MM.1S (cell line): ENCODE measurements around the gene PRUNE2.

Source experiments
- DNase-seq: peaks from one replicate; pipeline ENCODE4 v3.0.0-alpha.2; 2015
- H2AFZ ChIP-seq: fragments of 300-600 bp; sonication (generic); 2 replicates; pipeline ENCODE4 v1.6.0; 2016; ENCODE audit warnings: antibody characterized with exemption, low read length
- H3F3A ChIP-seq: fragments of 300-600 bp; sonication (generic); 2 replicates; pipeline ENCODE4 v1.6.1; 2016; ENCODE audit warnings: mild to moderate bottlenecking, antibody characterized with exemption, low read length, moderate library complexity, mixed read lengths; ENCODE audit not compliant: insufficient read depth
- H3K27ac ChIP-seq: fragments of 300-600 bp; sonication (generic); 2 replicates; pipeline ENCODE4 v1.5.1; 2016; ENCODE audit warnings: mild to moderate bottlenecking, low read length
- H3K27me3 ChIP-seq: fragments of 300-600 bp; sonication (generic); replicated peaks from 2 replicates; pipeline ENCODE4 v1.6.0; 2016; ENCODE audit warnings: low read length; ENCODE audit not compliant: insufficient read depth
- H3K36me3 ChIP-seq: fragments of 300-600 bp; sonication (generic); replicated peaks from 2 replicates; pipeline ENCODE4 v1.6.1; 2016; ENCODE audit warnings: mild to moderate bottlenecking, low read length, mixed read lengths; ENCODE audit not compliant: insufficient read depth
- H3K4me1 ChIP-seq: fragments of 300-600 bp; sonication (generic); 2 replicates; pipeline ENCODE4 v1.6.1; 2016; ENCODE audit warnings: low read length, mixed read lengths
- H3K4me2 ChIP-seq: fragments of 300-600 bp; sonication (generic); 2 replicates; pipeline ENCODE4 v1.6.0; 2016; ENCODE audit warnings: low read depth, low read length
- H3K4me3 ChIP-seq: fragments of 300-600 bp; sonication (generic); 2 replicates; pipeline ENCODE4 v1.5.1; 2016; ENCODE audit warnings: low read length, mixed read lengths
- H3K79me2 ChIP-seq: fragments of 300-600 bp; sonication (generic); 2 replicates; pipeline ENCODE4 v1.6.1; 2016; ENCODE audit warnings: mixed run types, low read length, mixed read lengths
- H3K9ac ChIP-seq: fragments of 300-600 bp; sonication (generic); 2 replicates; pipeline ENCODE4 v1.6.1; 2016; ENCODE audit warnings: low read length, mixed read lengths
- H3K9me2 ChIP-seq: fragments of 300-600 bp; sonication (generic); replicated peaks from 2 replicates; pipeline ENCODE4 v1.6.1; 2016; ENCODE audit warnings: mild to moderate bottlenecking, low read length, mixed read lengths; ENCODE audit not compliant: insufficient read depth
- H3K9me3 ChIP-seq: fragments of 300-600 bp; sonication (generic); replicated peaks from 2 replicates; pipeline ENCODE4 v1.6.1; 2016; ENCODE audit warnings: mild to moderate bottlenecking, low read length, mixed read lengths; ENCODE audit not compliant: insufficient read depth
- H4K20me1 ChIP-seq: fragments of 300-600 bp; sonication (generic); 2 replicates; pipeline ENCODE4 v1.6.1; 2016; ENCODE audit warnings: mild to moderate bottlenecking, low read length, moderate library complexity, mixed read lengths; ENCODE audit not compliant: insufficient read depth
- CTCF ChIP-seq: fragments of 300-600 bp; sonication (generic); IDR thresholded peaks from 2 replicates; pipeline ENCODE4 v1.5.1; 2016; ENCODE audit warnings: antibody characterized with exemption, low read length, mixed read lengths
- EZH2 ChIP-seq: fragments of 300-600 bp; sonication (generic); optimal IDR thresholded peaks from 2 replicates; pipeline ENCODE3; 2017; ENCODE audit warnings: low read depth, mild to moderate bottlenecking, antibody characterized with exemption, low read length, mixed read lengths
- EZH2phosphoT487 ChIP-seq: fragments of 300-600 bp; sonication (generic); IDR thresholded peaks from 2 replicates; pipeline ENCODE4 v1.6.1; 2018; ENCODE audit warnings: antibody characterized with exemption, low read length

The PRUNE2 gene

GRCh38 chr9:76571288-76571687 lies 334.6 kb downstream of the PRUNE2 start:
- H3K79me2 ChIP-seq = no peaks in the 10 kb centered on the region
- H3F3A ChIP-seq = no peaks in the 10 kb centered on the region
- H4K20me1 ChIP-seq = no peaks in the 10 kb centered on the region
- TF ChIP-seq EZH2 (no peak), EZH2phosphoT487 (no peak), CTCF (no peak)
- peak; percentile 16 for DNase-seq
- H2AFZ ChIP-seq = no peak overlapping the region
- no peak overlapping the region for H3K9ac ChIP-seq
- H3K27me3 ChIP-seq = no peaks in the 10 kb centered on the region
- no peaks in the 10 kb centered on the region for H3K36me3 ChIP-seq
- H3K4me2 ChIP-seq = peak overlapping the region; percentile 46; the same call in 1 of the 2 replicates
- no peaks in the 10 kb centered on the region for H3K4me1 ChIP-seq
- H3K9me3 ChIP-seq = no peaks in the 10 kb centered on the region
- peak overlapping the region; percentile 7; the same call in 1 of the 2 replicates for H3K4me3 ChIP-seq
- no peaks in the 10 kb centered on the region for H3K9me2 ChIP-seq
- H3K27ac ChIP-seq = no peak overlapping the region

GRCh38 chr9:76570826-76571225 lies 335.1 kb downstream of the PRUNE2 start:
- Histone ChIP-seq H4K20me1 (no peaks in the 10 kb centered on the region), H3K9me3 (no peaks in the 10 kb centered on the region), H3K4me3 (no peak overlapping the region), H3K79me2 (no peaks in the 10 kb centered on the region), H3K4me2 (0 out of 2 replicates have a peak overlapping the region, but pooled peaks have one; percentile 46), H3K36me3 (no peaks in the 10 kb centered on the region), H3K9me2 (no peaks in the 10 kb centered on the region), H3K9ac (no peak overlapping the region), H3F3A (no peaks in the 10 kb centered on the region), H3K4me1 (no peaks in the 10 kb centered on the region), H3K27ac (no peak overlapping the region), H3K27me3 (no peaks in the 10 kb centered on the region), H2AFZ (no peak overlapping the region)
- DNase-seq = no peak
- no peak for TF ChIP-seq CTCF
- no peak for TF ChIP-seq EZH2
- no peak for TF ChIP-seq EZH2phosphoT487

GRCh38 chr9:76567086-76567485 lies 338.8 kb downstream of the PRUNE2 start:
- Histone ChIP-seq H3K4me2 (no peak overlapping the region), H3K79me2 (no peaks in the 10 kb centered on the region), H3K9me3 (no peaks in the 10 kb centered on the region), H3K4me3 (no peak overlapping the region), H4K20me1 (no peaks in the 10 kb centered on the region), H2AFZ (no peak overlapping the region), H3F3A (peaks cover 7% of the 10 kb centered on the region; the same call in 1 of the 2 replicates), H3K27me3 (no peaks in the 10 kb centered on the region), H3K4me1 (no peaks in the 10 kb centered on the region), H3K27ac (no peak overlapping the region), H3K9ac (no peak overlapping the region), H3K36me3 (no peaks in the 10 kb centered on the region), H3K9me2 (no peaks in the 10 kb centered on the region)
- no peak for DNase-seq
- TF ChIP-seq EZH2phosphoT487 (no peak), EZH2 (no peak), CTCF (no peak)
